H9 (cell line): ENCODE measurements around the gene ARHGAP26. TPM values are rescaled to one million over a fixed set of nuclear protein-coding genes. Genes with fewer than 3 reads are reported as not detected.

Experiments used
- DNase-seq: peaks from one replicate; pipeline ENCODE4 v3.0.0-alpha.2; 2017
- H2AFZ ChIP-seq: one replicate; pipeline ENCODE4 v1.6.1; 2013; ENCODE audit warnings: mild to moderate bottlenecking, low read length, control low read depth, moderate library complexity
- H2AK5ac ChIP-seq: 2 replicates; pipeline ENCODE4 v1.6.1; 2013; ENCODE audit warnings: low read length, control low read depth, mixed read lengths; ENCODE audit not compliant: insufficient read length
- H2BK120ac ChIP-seq: one replicate; pipeline ENCODE4 v1.6.1; 2013; ENCODE audit warnings: low read depth, mild to moderate bottlenecking, low read length, control low read depth, inconsistent platforms; ENCODE audit not compliant: poor library complexity, severe bottlenecking
- H2BK12ac ChIP-seq: 2 replicates; pipeline ENCODE4 v1.6.1; 2013; ENCODE audit warnings: low read length, control low read depth, mixed read lengths, low read depth; ENCODE audit not compliant: insufficient read length
- H2BK15ac ChIP-seq: 2 replicates; pipeline ENCODE4 v1.6.1; 2013; ENCODE audit warnings: low read depth, low read length, control low read depth
- H2BK20ac ChIP-seq: one replicate; pipeline ENCODE4 v1.6.1; 2013; ENCODE audit warnings: low read depth, mild to moderate bottlenecking, low read length, control low read depth, inconsistent platforms; ENCODE audit not compliant: poor library complexity, severe bottlenecking
- H2BK5ac ChIP-seq: 2 replicates; pipeline ENCODE4 v1.6.1; 2013; ENCODE audit warnings: low read length, control low read depth, mixed read lengths; ENCODE audit not compliant: insufficient read length
- H3K14ac ChIP-seq: 2 replicates; pipeline ENCODE4 v1.6.1; 2013; ENCODE audit warnings: low read length, control low read depth; ENCODE audit not compliant: insufficient read depth
- H3K18ac ChIP-seq: 2 replicates; pipeline ENCODE4 v1.6.1; 2013; ENCODE audit warnings: low read depth, mild to moderate bottlenecking, mixed read lengths, low read length, control low read depth; ENCODE audit not compliant: insufficient read length
- H3K23ac ChIP-seq: 2 replicates; pipeline ENCODE4 v1.6.1; 2013; ENCODE audit warnings: low read length, control low read depth, mixed read lengths, low read depth; ENCODE audit not compliant: insufficient read length
- H3K23me2 ChIP-seq: 2 replicates; pipeline ENCODE4 v1.6.1; 2013; ENCODE audit warnings: low read depth, mild to moderate bottlenecking, mixed read lengths, low read length, control low read depth; ENCODE audit not compliant: insufficient read length, poor library complexity, severe bottlenecking
- H3K27ac ChIP-seq: 2 replicates; pipeline ENCODE4 v1.5.1; 2013; ENCODE audit warnings: low read length, control low read depth, mixed read lengths, low read depth; ENCODE audit not compliant: insufficient read length
- H3K27me3 ChIP-seq: 2 replicates; pipeline ENCODE4 v1.6.1; 2013; ENCODE audit warnings: low read length, control low read depth, inconsistent platforms; ENCODE audit not compliant: insufficient read depth
- H3K4ac ChIP-seq: 2 replicates; pipeline ENCODE4 v1.6.1; 2013; ENCODE audit warnings: low read depth, mild to moderate bottlenecking, control low read depth, inconsistent platforms, low read length, moderate library complexity
- H3K4me1 ChIP-seq: 2 replicates; pipeline ENCODE4 v1.6.1; 2013; ENCODE audit warnings: low read length, control low read depth, inconsistent platforms; ENCODE audit not compliant: insufficient read depth
- H3K4me2 ChIP-seq: 2 replicates; pipeline ENCODE4 v1.6.1; 2013; ENCODE audit warnings: low read length, control low read depth, mixed read lengths; ENCODE audit not compliant: insufficient read length, insufficient read depth
- H3K56ac ChIP-seq: 2 replicates; pipeline ENCODE4 v1.6.1; 2013; ENCODE audit warnings: low read depth, mild to moderate bottlenecking, mixed read lengths, low read length, control low read depth; ENCODE audit not compliant: insufficient read length
- H3K79me1 ChIP-seq: 2 replicates; pipeline ENCODE4 v1.6.1; 2013; ENCODE audit warnings: low read depth, mild to moderate bottlenecking, moderate library complexity, low read length, control low read depth, inconsistent platforms; ENCODE audit not compliant: insufficient read depth, poor library complexity, severe bottlenecking
- H3K79me2 ChIP-seq: 2 replicates; pipeline ENCODE4 v1.6.1; 2013; ENCODE audit warnings: low read length, control low read depth, inconsistent platforms; ENCODE audit not compliant: insufficient read depth
- H3K9ac ChIP-seq: 2 replicates; pipeline ENCODE4 v1.6.1; 2013; ENCODE audit warnings: low read length, control low read depth, mixed read lengths; ENCODE audit not compliant: insufficient read length; ENCODE audit errors: extremely low read depth
- H3K9me3 ChIP-seq: one replicate; pipeline ENCODE4 v1.6.1; 2013; ENCODE audit warnings: low read depth, low read length, inconsistent platforms; ENCODE audit not compliant: control insufficient read depth
- H3T11ph ChIP-seq: one replicate; pipeline ENCODE4 v1.6.1; 2013; ENCODE audit warnings: mild to moderate bottlenecking, low read length, control low read depth, inconsistent platforms
- H4K20me1 ChIP-seq: one replicate; pipeline ENCODE4 v1.6.1; 2013; ENCODE audit not compliant: control insufficient read depth, insufficient read length, insufficient read depth
- H4K5ac ChIP-seq: 2 replicates; pipeline ENCODE4 v1.6.1; 2013; ENCODE audit warnings: low read depth, mild to moderate bottlenecking, mixed read lengths, low read length, control low read depth; ENCODE audit not compliant: insufficient read length
- H4K8ac ChIP-seq: replicated peaks from 2 replicates; pipeline ENCODE4 v1.6.1; 2013; ENCODE audit warnings: low read length, control low read depth, mixed read lengths, low read depth; ENCODE audit not compliant: insufficient read length
- H4K91ac ChIP-seq: 2 replicates; pipeline ENCODE4 v1.6.1; 2013; ENCODE audit warnings: low read depth, mild to moderate bottlenecking, moderate library complexity, mixed read lengths, low read length, control low read depth; ENCODE audit not compliant: insufficient read length
- H3K27ac Mint-ChIP-seq, 3 experiments: 2 replicates in 2 of 3; 3 replicates in 1 of 3; pipeline ENCODE4 v1.8.0; 2020 to 2021; ENCODE audit warnings: mixed read lengths in 3 of 3, mild to moderate bottlenecking in 1 of 3, moderate library complexity in 1 of 3
- H3K27me3 Mint-ChIP-seq: 2 replicates; pipeline ENCODE4 v1.8.0; 2021; ENCODE audit warnings: low read depth, mild to moderate bottlenecking, moderate library complexity, mixed read lengths
- H3K36me3 Mint-ChIP-seq, 3 experiments: 2 replicates in 2 of 3; 3 replicates in 1 of 3; pipeline ENCODE4 v1.8.0; 2020 to 2021; ENCODE audit warnings: low read depth in 3 of 3, mixed read lengths in 3 of 3; ENCODE audit not compliant: insufficient read depth in 1 of 3
- H3K4me1 Mint-ChIP-seq, 2 experiments: 2 replicates each; pipeline ENCODE4 v1.8.0; 2020; ENCODE audit warnings: mixed read lengths in 2 of 2
- H3K4me3 Mint-ChIP-seq, 2 experiments: 2 replicates in 1 of 2; 3 replicates in 1 of 2; pipeline ENCODE4 v1.8.0; 2020 to 2021; ENCODE audit warnings: mild to moderate bottlenecking in 2 of 2, mixed read lengths in 2 of 2, moderate library complexity in 1 of 2
- H3K9me3 Mint-ChIP-seq, 2 experiments: 2 replicates in 1 of 2; 3 replicates in 1 of 2; pipeline ENCODE4 v1.8.0; 2020; ENCODE audit warnings: mild to moderate bottlenecking in 2 of 2, mixed read lengths in 2 of 2, moderate library complexity in 1 of 2
- CTCF ChIP-seq: fragments of 200-600 bp; sonication (generic); conservative IDR thresholded peaks from 3 replicates; pipeline ENCODE4 v1.8.0; 2021; ENCODE audit warnings: antibody characterized with exemption, mild to moderate bottlenecking
- WGBS: extraction: QIAGEN DNeasy Blood & Tissue Kit; methylation state at CpG from one replicate; pipeline ENCODE4 v1.1.7; 2013; ENCODE audit warnings: missing lambda C conversion rate, low lambda C conversion rate, mixed read lengths; ENCODE audit not compliant: insufficient read length; ENCODE audit errors: extremely low coverage; 5-methylcytosine and 5-hydroxymethylcytosine counted together
- total RNA-seq: library from RNA; stranded (reverse); gene quantifications from 2 replicates; pipeline ENCODE4 v1.2.1, GENCODE V29; 2021

The ARHGAP26 gene
- total RNA-seq, 1 experiment from 2014 or later = 13.8 TPM

GRCh38 chr5:142981475-142981874 lies 211.3 kb downstream of the ARHGAP26 start:
- Mint-ChIP-seq H3K4me1 (peaks cover 33 to 34% of the 10 kb centered on the region in 2 experiments), H3K4me3 (no peak overlapping the region)

More at GRCh38 chr5:142981475-142981874, 211.3 kb downstream of the ARHGAP26 start:
- Histone ChIP-seq H3K79me2 (no peaks in the 10 kb centered on the region), H3K9ac (no peak overlapping the region), H3K4me2 (no peak overlapping the region), H3K9me3 (no peaks in the 10 kb centered on the region), H3T11ph (no peak overlapping the region), H2BK20ac (no peak overlapping the region), H3K79me1 (no peaks in the 10 kb centered on the region), H4K20me1 (no peaks in the 10 kb centered on the region), H3K27ac (no peak overlapping the region), H3K27me3 (no peaks in the 10 kb centered on the region), H2AK5ac (no peak overlapping the region), H2BK15ac (no peak overlapping the region), H3K18ac (no peak overlapping the region), H3K23ac (no peak overlapping the region), H3K23me2 (no peaks in the 10 kb centered on the region), H2BK5ac (no peak overlapping the region), H3K14ac (no peak overlapping the region), H2AFZ (no peak overlapping the region), H2BK12ac (no peak overlapping the region), H3K56ac (no peak overlapping the region), H4K91ac (no peak overlapping the region), H3K4ac (no peak overlapping the region), H4K5ac (no peak overlapping the region), H3K4me1 (peaks cover 16% of the 10 kb centered on the region; the same call in 1 of the 2 replicates), H2BK120ac (no peak overlapping the region), H4K8ac (no peak overlapping the region)
- H3K9me3 Mint-ChIP-seq = no peaks in the 10 kb centered on the region
- H3K27ac Mint-ChIP-seq = no peak overlapping the region
- DNase-seq = no peak
- no peaks in the 10 kb centered on the region for H3K27me3 Mint-ChIP-seq
- H3K36me3 Mint-ChIP-seq = peaks cover 0 to 3% (median 0%) of the 10 kb centered on the region in 3 experiments; a peak in 2 of 7 replicates
- TF ChIP-seq CTCF = no peak
- no CpG with 5 or more reads among the region's 5 CpGs for WGBS
